K562 treated with DMSO at 1 percent for 24 hours (cell line): Measurements from ENCODE around the gene NPY2R. TPM values are rescaled to one million over a fixed set of nuclear protein-coding genes. Genes with fewer than 3 reads are reported as not detected.

Experiments
- total RNA-seq: library from RNA; unstranded; fragments of 300-600 nt; gene quantifications from 2 replicates; pipeline ENCODE4 v1.2.3, GENCODE V29; 2022; ENCODE audit warnings: low read depth; ENCODE audit not compliant: insufficient read depth

The NPY2R gene, protein sequence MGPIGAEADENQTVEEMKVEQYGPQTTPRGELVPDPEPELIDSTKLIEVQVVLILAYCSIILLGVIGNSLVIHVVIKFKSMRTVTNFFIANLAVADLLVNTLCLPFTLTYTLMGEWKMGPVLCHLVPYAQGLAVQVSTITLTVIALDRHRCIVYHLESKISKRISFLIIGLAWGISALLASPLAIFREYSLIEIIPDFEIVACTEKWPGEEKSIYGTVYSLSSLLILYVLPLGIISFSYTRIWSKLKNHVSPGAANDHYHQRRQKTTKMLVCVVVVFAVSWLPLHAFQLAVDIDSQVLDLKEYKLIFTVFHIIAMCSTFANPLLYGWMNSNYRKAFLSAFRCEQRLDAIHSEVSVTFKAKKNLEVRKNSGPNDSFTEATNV
- total RNA-seq, result not detected in 2 replicates

DNA sequence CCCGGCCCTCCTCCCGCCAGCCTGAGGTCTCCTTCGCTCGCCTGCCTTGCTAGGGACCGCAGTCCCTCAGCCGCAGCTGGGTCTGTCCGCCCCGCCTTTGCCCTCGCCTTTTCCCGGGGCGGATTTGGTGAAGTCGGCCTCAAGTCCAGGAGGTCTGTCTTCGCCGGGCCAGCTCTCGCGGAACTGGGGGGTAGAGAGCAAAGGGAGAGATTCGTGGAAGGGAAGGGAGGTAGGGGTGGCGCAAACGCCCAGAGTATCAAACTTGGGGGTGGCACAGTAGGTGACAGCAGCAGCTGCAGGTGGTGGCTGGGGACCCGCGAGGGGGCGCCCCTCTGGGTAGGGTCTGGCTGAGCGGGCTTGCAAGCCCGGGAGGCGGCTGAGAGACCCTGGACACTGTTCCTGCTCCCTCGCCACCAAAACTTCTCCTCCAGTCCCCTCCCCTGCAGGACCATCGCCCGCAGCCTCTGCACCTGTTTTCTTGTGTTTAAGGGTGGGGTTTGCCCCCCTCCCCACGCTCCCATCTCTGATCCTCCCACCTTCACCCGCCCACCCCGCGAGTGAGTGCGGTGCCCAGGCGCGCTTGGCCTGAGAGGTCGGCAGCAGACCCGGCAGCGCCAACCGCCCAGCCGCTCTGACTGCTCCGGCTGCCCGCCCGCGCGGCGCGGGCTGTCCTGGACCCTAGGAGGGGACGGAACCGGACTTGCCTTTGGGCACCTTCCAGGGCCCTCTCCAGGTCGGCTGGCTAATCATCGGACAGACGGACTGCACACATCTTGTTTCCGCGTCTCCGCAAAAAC lies at the start of gene NPY2R:
NPY2R (plus strand) TSS at position 379 of the 797 bp plus-strand sequence. CDS start 5,304 bp downstream, outside the sequence.

Other genes starting within 250 kb of the NPY2R start
- 0.03 TPM in 1 of 2 replicates, not detected in the other for gene MAP9, start 168.3 kb downstream of the NPY2R start, total RNA-seq